ENCODE results near the gene QPRT.
"Not testable (repeated sequence)": the region's sequence is repeated elsewhere in the genome, so short reads cannot be mapped to it uniquely, and the experiment has no call there.

- TF ChIP-seq CTCF (IDR thresholded peaks at IDR 0.05; ENCODE audit: low read length); EZH2 (optimal IDR thresholded peaks at IDR 0.05; ENCODE audit: low read depth, low read length); EZH2phosphoT487 (IDR thresholded peaks at IDR 0.05; ENCODE audit: low read length): not testable (repeated sequence)
These were observed 16.7 kb downstream of the QPRT start for GRCh38 chr16:29695675-29696074.
